Fibroblast of the conjunctiva (primary cell): ENCODE data around the gene MORF4L1.
A peak's percentile ranks its signal among the peaks of the same experiment; 100 is the strongest.
"Not testable (repeated sequence)": the region's sequence is repeated elsewhere in the genome, so short reads cannot be mapped to it uniquely, and the experiment has no call there.

Experiments
- DNase-seq: peaks from one replicate; pipeline ENCODE4 v3.0.0-alpha.2; 2010; ENCODE audit warnings: low read depth

Gene MORF4L1

DNA sequence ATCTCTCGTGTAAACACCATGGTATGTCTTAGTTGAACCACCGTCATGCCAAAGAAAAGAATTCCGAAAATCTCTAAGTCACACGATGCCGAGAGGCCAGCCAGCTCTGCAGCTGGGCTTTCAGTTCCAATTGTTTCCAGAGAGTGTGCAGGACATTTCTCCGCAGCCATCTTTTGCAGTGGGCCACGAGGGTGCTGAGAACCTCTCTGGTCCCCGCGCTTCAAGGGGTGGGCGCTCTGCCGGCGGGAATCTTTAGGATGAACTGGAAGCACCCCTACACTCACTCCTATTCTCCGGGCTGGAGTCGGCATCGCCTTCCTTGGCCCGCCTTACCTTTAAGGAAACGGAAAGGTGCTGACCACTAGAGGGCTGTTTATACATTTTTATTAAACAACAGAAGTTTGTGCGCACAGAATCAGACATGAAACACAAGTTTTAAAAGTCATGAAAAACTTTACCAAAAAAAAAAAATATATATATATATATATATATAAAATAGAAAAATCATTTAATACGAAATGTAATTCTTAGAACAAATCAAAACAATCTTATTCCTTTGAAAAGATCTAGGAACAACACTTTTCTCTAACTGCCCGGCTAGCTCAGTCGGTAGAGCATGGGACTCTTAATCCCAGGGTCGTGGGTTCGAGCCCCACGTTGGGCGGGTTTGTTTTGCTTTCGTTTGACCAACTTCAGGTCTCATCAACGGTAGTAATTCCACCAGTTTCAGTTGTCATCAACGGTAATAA is 12.5 kb upstream of the MORF4L1 start:
- DNase-seq, result peak; percentile 67

DNA sequence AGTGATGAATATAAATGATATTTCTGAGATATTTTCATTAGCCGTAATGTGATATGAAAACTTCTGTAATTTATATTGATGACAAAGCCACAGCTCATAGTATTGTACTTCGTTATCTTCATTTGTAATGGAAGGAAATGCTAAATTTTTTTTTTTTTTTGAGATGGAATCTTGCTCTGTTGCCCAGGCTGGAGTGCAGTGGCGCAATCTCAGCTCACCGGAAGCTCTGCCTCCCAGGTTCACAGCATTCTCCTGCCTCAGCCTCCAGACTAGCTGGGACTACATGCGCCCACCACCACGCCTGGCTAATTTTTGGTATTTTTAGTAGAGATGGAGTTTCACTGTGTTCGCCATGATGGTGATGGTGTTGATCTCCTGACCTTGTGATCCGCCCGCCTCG is 7.1 kb upstream of the MORF4L1 start:
- not testable (repeated sequence) for DNase-seq

DNA sequence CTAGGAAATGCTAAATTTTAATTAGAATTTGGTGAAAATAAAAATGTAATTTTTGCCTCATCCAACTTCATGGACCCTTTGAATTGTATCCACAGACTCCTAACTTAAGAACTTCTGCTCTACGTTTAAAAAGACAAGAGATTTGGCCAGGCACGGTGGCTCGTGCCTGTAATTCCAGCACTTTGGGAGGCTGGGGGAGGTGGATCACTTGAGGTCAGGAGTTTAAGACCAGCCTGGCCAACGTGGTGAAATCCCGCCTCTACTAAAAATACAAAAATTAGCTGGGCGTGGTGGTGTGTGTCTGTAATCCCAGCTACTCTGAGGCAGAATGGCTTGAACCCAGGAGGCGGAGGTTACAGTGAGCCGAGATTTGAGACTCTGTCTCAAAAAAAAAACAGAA is 6.7 kb upstream of the MORF4L1 start:
- not testable (repeated sequence) for DNase-seq

DNA sequence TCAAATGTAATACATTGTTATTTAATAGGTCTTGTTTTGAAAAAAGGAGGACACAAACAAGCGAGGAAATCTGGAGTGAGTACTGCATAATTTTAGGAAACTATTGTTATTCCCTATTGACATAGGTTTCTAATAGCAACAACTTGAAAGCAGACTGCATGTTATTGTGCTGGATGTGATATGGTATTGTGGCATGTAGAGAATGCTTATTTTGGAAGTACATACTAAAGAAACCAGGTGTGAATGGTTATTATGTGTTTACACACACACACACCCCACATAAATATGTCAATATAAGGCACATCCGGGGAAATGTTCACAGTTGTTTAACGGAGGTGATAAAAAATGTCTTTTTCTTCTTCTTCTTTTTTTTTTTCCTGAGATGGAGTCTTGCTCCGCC is 5.9 kb upstream of the MORF4L1 start:
- no peak for DNase-seq

DNA sequence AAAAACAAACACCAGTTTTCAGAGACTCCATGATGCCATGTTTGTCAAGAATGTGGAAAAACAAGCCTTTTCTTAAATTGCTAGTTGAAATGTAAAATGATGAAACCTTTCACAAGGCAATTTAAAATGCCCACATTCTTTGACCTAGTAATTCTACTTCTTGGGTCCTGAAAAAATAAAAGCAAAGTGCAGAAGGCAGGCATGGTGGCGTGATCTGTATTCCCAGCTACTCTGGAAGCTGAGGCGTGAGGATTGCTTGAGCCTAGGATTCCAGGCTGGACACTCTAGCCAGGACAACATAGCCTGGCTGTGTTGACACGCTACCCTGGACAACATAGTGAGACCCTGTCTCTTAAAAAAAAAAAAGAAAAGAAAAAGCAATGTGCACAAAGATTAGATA is 4.3 kb upstream of the MORF4L1 start:
- no peak for DNase-seq

DNA sequence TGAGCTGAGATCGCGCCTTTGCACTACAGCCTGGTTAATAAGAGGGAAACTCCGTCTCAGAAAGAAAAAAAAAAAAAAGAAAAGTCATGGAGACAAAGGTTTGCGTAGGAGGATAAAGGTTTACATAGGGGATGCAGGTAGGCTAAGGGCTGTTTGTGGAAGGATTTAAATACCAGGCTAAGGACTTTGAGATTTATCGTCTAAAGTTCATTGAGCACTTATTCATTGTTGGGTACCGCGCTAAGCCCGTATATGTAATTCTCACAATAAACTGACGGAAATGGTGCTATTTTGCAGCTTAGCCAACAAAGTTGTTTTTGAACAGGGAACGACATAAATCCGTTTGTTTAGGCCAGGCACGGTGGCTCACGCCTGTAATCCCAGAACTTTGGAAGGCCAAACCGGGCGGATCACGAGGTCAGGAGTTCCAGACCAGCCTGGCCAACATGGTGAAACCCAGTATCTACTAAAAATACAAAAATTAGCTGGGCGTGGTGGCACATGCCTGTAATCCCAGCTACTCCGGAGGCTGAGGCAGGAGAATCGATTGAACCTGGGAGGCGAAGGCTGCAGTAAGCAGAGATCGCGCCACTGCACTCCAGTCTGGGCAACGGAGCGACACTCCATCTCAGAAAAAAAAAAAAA is 1.1 kb upstream of the MORF4L1 start:
- DNase-seq, result not testable (repeated sequence)

DNA sequence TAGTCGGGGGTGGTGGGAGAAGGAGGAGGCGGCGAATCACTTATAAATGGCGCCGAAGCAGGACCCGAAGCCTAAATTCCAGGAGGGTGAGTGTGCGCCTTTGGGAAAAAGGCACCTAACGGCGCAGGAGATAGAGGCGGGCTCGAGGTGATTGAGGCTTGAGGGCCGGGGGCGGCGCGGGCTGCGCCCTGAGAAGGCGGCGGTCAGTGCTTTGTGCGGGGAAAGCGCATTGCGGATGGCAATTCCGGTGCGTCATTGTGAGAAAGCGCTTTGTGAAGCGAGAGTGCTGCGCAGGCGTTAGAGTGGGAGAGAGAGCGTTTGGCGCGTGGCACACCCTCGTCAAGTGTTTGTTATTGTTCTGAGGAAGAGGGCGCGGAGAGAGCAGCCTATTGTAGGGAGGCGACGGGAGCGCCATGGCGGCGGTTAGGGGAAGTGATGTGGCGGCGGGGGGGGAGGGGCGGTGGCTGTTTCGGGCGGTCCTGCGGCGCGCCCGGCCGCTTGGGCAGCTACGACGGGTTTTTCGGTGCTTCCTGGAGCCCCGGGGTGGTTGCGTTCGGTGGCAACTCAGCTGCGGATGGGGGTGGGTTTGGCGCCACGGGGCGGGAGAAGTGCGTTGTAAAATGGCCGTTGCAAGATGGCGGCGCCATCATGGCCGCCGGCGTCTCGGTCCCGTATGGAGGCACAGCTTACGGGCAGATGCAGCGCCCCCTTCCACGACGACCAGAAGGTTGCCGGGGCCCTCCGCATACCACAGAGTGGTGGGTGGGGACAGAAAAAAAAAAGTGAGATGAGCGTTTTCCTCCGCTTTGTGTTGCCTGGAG is 492 bp downstream of the MORF4L1 start:
- peak; percentile 93 for DNase-seq

DNA sequence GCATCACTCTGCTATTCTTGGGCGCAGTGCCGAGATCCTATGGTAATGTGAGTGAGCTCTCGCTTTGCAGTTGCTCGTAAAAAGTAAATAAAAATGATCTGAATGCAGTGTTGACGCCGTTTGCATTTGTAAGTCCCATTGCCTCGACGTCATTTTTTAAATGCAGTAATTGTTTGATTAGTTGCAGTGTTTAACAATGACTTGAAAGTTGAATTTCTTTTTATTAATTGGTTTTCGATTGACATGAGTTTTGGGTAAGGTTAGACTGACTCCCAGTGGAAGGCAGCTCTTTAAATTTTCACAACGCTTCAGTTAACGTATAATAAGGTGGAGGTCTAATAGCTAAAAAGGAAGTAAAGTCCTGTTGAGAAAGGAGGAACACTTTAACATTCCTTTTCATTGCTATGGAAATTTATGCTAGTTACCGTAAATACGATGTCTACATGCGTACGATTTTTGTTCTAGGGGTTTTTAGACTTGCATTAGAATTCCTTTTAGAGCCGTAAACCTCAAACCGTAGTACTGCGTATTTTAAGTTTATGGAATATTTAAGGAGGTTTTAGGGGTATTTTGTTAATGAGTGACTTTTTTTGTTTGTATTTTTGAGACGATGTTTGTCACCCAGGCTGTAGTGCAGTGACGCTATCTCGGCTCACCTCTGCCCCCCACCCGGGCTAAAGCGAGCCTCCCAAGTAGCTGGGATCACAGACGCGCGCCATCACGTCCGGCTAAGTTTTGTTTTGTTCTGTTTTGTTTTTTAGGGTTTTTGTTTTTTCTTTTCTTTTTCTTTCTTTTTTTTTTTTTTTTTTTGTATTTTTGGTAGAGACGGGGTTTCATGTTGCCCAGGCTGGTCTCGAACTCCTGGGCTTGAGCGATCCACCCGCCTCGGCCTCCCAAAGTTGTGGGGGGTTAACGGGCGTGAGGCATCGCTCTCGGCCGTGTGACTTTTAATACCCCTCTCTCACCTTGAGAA is 1.4 kb downstream of the MORF4L1 start:
- DNase-seq, result no peak

DNA sequence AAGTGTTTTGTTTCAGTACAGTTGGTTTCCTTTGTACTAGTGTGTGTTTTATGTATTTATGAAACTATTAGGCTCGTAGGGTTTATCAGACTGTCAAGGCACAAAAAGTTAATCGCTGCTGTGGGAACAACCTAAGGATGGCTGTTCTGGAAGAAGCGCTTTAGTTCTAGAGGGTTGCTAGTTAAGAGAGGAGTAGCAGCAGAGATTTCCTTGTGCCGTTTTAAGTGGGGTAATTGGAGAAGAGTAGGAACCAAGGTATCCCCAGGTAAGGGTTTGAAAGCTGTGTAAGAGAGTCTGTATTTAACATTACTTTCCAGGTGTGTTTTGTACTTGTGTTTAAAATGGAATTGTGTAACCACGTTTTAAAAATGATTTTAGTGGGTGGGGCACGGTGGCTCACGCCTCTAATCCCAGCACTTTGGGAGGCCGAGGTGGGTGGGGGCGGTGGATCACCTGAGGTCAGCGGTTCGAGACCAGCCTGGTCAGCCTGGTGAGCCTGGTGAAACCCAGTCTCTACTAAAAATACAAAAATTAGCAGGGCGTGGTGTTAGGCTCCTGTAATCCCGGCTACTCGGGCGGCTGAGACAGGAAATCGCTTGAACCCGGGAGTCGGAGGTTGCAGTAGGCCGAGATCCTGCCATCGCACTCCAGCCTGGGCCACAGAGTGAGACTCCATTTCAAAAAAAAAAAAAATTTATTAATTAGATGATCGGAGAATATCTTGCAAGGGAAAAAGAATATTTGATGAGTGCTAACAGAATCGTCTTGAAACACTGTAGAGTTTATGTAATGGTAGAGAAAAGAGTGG is 2.6 kb downstream of the MORF4L1 start:
- DNase-seq, result no peak

DNA sequence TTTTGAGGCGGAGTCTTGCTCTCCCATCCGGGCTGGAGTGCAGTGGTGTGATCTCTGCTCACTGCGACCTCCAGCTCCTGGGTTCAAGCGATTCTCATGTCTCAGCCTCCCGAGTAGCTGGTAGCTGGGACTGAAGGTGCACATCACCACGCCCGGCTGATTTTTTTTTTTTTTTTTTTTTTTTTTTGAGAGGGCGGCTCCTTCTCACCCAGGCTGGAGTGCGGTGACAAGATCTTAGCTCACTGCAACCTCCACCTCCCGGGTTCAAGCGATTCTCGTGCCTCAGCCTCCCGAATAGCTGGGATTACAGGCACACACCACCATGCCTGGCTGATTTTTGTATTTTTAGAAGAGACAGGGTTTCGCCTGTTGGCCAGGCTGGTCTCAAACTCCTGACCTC is 4.3 kb downstream of the MORF4L1 start:
- DNase-seq, result not testable (repeated sequence)

DNA sequence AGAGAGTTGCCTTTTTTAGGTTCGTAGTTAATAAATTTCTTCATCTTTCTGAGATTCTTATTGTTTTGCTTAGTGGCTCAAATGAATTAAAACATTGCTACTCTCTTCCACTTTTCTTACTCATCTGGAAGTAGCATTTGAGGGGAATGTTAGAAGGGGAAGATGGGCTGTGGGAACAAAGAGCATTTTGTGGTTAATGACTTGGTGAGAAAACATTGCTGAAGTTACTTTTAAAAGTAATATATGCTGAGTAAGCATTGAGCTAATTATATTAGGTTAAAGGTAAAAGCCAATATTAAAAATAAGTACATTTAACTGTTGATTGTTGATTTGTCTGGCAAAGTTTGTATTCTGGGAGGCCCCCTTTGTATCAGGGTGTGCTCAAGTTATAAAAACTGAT is 5.7 kb downstream of the MORF4L1 start:
- no peak for DNase-seq

DNA sequence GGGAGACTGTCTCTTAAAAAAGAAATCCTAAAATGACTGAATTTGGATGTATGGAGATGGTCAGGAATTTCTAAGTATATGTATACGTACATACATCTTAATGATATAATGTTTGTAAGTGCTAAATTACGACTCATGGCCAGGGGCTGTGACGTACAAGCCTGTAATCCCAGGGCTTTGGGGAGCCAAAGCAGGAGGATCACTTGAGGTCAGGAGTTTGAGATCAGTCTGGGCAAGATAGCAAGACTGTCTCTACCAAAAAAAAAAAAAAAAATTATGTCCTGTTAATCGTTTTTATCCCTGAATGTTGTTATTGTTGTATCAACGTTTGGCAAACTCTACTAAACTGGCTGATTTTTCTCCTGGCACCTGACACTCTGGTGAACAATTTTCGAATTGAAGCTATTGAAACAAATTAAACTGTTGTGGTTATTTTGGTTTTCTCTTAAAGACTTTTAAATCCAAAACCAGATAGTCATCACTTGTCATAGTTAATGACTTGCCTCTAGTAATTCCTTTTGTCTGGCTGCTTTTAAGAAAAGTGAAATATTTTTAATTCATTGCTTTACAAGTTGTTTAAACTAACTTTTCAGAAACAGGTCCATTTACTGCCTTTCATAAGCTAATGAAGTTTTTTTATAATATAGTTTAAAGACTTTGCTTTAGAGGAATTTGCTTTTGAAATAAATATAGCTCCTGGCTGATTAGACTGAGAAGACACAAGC is 7.0 kb downstream of the MORF4L1 start:
- DNase-seq, result no peak

DNA sequence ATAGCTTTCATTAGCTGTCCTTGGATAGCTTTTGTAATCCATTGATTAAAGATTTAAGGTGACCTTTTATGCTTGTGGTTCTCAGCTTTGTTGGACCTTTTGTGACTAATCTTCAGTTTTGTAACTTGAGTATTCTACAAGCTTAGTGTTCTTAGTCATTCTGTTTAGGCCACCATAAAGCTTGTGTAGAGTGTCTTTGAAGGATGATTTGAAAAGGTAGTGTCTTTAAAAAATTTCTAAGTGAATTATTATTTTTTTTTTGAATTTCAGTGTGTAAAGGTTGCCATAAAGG is 7.5 kb downstream of the MORF4L1 start:
- DNase-seq, result no peak

DNA sequence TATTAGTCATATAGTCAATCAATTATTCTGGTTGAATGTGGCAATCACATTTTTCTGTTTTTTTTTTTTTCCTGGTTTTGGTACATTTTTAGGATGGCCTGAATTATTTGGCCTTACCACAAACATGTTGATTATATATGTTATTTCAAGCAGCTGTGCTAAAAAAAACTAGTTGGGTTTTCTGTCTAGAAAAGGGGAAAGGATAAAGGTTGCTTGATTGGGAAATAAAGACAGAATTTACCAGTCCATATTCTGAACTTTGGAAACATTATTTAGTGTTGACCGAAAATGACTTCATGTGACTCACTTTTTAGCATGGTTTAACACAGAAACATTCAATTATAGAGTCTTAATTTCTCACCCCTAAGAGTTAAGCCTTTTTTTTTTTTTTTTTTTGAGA is 8.1 kb downstream of the MORF4L1 start:
- no peak for DNase-seq

DNA sequence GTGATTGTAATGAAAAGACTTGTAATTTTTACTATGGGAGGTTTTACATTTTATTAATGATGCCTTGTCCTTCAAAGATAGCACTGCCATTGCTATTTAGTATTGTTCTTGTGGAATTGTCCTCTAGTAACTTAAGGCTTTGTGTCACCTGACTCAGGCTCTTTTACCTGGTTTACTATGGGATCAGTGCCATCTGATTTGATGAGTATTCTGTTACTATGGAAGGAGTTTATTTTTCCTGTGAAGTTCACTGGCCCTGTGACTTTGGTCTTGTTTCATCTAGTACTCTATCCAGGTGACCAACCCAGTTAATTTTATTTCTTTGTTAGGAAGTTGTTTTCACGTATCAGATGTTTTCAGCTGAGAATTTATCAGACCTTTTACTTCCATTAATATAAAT is 9.0 kb downstream of the MORF4L1 start:
- DNase-seq, result no peak

DNA sequence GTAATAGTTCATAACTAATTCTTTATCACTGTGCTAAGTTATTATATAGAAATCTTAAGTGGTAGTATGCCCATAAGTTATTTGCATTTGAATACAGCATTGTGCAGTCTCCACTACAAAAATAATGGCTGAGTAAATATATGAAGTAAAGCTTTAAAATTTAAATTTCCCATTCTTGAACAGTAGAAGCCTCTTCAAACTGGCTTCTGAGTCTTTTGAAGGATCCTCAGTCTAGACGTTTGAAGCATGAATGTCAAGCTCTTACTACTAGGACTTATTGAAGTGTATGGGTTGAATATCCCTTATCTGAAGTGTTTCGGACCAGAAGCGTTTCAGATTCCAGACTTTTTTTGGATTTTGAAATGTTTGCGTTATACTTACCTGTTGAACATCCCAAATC is 16.3 kb downstream of the MORF4L1 start:
- no peak for DNase-seq

DNA sequence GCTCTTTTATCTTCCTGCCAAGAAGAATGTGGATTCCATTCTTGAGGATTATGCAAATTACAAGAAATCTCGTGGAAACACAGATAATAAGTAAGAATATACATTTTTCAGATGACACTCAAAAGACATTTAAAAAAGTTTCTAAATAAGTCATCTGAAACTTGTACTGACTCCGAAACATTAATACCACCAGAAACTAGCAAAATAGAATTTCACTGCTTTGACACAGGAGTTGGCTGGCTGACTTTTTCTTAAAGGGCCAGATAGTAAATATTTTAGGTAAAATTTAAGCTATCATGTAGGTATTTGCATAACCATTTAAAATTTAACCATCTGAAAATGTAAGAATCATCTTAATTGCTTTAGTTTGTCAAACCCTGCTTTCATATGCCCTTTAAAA is 20.8 kb downstream of the MORF4L1 start:
- DNase-seq, result no peak

DNA sequence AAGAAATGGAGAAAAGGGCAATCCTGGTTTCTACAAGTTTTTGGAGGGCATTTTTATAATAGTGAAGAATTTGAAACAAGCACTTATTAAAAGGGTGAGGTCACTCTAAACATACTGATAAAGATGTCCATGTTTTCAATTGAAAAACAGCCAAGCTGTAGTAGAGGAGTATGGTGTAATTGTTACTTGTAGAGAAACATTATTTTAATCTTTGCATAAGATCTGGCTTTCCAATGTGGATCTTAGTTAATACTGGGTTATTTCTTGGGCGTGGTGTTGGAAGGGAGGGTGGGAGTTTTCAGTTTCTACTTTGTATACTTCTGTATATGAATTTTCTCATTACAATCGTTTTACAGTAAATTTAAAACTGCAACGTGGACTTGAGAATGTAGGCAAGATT is 22.8 kb downstream of the MORF4L1 start:
- DNase-seq, result no peak

DNA sequence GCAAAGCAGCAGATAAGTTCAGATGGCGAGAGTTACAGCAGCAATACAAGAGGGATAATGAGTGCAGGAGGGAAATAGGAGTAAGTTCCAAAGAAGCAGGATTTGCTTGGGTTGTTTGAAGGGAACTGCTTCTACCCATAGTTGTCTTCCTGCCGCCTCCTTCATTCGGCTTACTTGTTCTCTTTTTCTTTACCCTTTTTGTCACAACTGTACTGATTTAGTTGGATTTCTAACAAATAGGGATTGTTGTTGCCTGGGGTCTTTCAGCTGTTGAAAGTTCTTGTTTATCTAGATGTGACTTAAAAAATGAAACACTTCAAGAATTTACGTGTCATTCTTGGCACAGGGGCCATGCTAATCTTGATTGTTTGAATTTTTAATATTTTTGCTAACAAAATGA is 25.9 kb downstream of the MORF4L1 start:
- DNase-seq, result no peak

DNA sequence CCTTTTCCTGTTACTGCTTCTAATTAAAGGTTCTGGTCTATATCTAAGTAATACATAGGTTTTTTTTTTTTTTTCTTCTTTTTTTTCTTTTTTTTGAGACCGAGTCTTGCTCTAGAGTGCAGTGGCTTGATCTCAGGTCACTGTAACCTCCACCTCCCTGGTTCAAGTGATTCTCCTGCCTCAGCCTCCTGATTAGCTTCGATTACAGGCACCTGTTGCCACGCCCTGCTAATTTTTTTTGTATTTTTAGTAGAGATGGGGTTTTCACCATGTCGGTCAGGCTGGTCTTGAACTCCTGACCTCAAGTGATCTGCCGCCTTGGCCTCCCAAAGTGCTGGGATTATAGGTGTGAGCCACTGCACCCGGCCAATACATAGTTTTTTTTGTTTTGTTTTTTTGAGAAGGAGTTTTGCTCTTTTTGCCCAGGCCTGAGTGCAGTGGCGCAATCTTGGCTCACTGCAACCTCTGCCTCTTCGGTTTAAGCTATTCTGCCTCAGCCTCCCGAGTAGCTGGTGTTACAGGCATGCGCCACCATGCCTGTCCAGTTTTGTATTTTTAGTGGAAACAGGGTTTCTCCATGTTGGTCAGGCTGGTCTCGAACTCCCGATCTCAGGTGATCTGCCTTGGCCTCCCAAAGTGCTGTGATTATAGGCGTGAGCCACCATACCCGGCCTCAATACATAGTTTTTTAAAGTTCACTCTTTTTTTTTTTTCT is 28.3 kb downstream of the MORF4L1 start:
- not testable (repeated sequence) for DNase-seq
